Stimulated activated CD8-positive, alpha-beta memory T cell treated with anti-CD3 and anti-CD28 coated beads, Interleukin-15, amount 100 ng/mL, for 1 hour (primary cell): ENCODE results near the gene CAMK2D.

Experiments
- DNase-seq: peaks from one replicate; pipeline ENCODE4 v3.0.0-alpha.2; 2020; ENCODE audit warnings: low read depth

CAMK2D gene

DNA sequence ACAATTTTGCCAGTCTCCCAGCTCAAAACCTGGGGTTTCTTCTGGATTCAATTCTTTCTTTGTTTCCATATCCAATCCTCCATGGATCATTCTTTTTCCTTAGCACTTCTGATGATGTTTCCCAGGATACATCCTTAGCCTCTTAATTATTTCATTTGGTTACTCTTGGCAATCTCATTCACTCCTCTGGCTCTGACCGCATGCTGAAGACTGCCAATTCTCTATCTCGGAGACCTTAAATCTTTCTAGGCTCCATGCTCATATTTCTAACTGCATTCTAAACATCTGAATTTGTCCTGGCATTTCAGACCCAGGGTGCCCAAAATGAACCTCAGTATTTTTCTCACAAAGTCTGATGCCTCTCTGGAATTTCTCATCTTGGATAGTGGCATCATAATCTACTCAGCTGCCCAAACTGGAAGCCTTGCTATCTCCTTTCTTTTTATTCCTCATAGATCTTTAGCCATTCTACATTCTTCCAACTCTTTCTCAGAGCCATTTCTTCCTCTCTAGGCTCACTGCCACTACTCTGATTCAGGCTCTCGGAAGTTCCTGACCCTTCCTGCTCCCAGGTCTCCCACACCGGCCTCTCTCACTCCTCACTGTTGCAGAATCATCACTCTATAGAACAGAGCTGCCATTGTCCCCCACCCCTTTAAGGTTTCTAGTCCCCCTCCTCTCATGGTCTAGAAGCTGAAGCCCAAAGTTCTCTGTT lies 290.2 kb downstream of the CAMK2D start:
- no peak for DNase-seq

DNA sequence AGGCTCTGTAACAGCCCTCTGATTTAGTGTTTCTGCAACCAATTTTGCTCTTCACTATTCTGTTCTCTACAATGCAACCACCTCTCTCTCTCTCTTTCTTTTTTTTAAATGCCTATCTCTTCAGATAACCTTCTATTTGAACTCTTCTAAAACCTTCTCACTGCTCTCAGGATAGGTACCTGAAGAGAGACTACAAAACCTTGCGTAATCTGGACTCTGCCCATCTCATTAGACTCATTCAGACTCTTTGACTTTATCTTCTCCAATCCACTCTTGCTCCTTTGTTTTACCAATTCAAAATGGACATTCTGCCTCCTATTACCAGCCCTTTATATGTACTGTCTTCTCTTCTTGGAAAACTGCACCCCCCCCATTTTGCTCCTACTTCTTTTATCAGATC lies 291.6 kb downstream of the CAMK2D start:
- DNase-seq: no peak

DNA sequence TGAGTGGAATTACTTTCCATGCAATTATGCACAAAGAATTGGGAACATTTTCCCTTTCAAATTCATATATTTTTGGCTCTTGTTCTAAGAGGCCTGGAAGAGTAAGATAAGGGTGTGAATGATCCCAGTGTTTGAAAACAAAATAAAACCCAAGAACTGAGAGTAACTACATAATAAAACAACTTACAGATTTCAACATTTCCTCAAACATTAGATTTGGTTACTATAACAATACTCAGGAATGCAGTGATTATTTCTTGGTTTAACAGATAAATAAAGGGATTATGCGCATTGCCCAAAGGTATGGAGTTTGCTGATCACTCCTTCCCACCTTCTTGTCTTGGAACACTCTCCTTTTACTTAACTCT lies 292.5 kb downstream of the CAMK2D start:
- no peak for DNase-seq

DNA sequence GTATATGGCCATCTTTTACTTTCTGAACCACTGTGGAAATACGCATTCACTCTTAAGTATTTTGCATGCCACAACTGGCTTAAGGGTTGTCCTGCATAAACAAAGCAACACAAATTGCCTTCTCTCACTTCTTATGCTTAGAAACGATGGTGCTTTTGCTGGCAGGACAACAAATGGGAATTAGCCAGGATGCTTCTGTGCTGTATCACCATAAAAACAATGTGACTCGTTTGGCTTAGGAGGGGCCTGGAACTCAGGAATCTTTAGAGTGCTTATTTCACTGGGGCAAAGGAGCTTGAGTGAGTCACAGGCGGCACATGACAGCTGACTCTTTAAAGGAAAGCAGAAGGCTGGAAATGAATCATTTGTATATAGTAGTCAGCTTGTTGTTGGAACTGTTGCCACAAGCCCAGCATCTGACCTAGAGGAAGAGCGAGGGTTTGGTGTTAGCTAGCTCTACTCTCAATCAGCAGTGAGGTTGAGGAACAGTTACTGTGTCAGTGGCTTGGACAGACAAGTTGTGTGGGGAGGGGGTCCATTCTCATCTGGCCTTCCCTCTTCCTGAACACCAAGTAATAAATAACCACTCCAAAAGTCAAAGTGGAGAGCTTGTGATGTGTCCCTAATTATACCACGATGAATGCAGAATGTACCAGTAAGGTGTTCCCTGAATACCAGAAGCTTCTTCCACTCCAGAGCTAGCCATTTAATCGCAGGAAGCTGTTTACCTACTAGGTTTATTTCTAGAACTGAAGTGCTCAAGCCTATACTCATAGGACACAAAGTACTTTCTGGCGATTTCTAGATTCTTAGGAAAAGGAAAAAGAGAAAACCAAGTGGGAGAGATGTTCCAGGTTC lies 293.1 kb downstream of the CAMK2D start:
- DNase-seq: no peak

DNA sequence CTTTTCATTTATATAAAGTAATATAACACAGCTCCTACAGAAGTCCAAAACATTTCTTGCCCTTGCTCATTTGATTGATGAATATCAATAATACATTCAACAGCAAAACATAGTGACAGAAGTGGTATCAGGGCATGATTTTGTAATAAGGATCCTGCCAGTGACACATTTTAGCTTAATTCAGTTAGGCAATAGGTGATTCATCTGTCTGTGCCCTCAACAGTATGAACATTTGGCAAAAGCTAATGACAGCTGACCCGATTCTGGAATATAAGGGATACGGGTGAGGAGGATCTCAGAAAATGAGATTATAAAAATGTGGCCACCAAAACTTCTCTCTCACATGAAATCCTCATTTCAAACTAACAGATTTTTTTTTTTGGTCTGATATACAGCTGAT lies 294.0 kb downstream of the CAMK2D start:
- DNase-seq: no peak

DNA sequence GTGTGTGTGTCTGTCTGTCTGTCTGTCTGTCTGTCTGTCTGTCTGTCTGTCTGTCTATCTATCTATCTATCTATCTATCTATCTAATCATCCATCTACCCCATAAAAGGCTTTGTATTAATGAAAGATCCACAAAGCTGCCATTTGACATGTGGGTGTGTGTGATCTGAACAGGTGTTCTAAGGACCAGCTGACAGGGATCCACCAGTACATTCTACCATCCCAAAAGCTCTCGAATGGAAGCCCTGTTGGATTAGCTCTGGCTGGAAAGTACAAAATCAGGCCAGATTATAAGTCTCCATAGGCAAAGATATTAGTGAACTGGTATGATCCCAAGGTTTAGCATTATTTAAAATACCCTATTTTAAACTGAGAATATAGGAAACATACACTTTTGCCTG lies 299.3 kb downstream of the CAMK2D start:
- no peak for DNase-seq

DNA sequence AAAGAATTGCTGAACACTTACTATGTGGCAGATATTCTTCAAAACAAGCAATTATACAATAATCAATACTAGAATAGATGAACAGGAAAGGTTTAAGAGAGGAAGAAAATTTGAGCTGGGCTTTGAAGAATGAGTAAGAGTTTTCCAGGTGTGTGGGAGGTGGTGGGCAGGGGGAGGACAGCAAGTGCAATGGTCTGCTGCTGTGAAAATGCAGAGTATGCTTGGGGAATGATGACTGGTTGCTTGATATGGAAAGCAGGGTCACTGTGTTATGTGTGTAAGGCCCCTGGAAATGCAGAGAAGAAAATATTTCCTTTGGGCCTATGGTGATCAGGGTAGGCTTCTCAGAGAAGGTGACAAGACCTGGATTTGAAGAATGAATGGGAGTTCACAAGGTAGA lies 300.3 kb downstream of the CAMK2D start:
- DNase-seq: no peak

DNA sequence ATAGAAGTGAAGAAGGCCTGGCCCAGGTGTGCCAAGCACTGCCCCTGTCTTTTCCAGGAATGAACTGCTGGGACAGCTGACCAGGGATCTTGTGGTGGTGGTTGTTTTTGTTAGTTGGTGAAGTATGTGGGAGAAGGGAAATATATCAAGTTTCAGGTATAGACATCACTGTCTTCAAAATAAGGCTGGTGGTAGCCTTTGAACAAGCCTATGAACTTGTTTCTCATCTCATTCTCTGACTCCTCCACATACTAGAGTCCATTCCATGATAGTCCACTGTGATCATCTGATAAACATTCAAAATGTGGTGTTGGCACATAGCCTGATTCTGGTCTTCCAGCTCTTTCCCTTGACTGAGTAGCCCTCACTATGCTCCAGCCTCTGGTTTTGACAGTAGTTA lies 303.7 kb downstream of the CAMK2D start:
- no peak for DNase-seq

DNA sequence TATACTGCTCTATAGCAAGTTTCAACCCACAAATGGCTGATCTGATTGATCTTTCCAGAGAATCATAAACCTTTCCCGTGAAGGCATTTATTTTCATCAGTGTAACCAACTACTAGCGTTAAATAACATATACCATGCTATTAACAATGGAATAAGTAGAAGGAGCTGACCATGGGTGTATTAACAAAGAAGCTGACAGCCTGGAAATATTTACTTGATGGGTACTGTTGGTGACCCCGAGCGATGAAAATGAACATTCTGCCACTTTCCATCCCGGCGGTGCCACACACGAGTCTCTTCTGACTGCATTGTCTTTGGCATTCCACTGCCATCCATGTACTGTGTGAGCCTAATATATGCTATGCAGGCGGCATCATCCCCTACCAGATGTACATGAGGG lies 304.4 kb downstream of the CAMK2D start:
- DNase-seq: no peak

DNA sequence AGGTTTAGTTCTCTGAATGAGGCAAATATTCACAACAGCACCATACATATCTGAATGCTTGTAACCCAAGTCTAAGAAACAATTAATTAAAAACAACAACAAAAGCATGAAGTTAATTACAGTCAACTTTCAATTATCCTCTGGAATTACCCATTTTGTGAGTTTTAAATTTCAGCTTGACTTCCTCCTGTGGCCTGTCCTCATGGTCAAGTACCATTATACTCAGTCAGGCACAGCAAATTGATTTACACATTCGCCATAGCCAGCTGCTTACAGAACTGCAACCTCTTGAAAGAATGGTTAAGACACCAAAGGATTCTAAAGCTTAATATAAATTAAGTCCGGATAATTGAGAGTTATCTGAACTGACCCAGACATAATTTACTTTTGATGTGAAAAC lies 306.5 kb downstream of the CAMK2D start:
- no peak for DNase-seq

DNA sequence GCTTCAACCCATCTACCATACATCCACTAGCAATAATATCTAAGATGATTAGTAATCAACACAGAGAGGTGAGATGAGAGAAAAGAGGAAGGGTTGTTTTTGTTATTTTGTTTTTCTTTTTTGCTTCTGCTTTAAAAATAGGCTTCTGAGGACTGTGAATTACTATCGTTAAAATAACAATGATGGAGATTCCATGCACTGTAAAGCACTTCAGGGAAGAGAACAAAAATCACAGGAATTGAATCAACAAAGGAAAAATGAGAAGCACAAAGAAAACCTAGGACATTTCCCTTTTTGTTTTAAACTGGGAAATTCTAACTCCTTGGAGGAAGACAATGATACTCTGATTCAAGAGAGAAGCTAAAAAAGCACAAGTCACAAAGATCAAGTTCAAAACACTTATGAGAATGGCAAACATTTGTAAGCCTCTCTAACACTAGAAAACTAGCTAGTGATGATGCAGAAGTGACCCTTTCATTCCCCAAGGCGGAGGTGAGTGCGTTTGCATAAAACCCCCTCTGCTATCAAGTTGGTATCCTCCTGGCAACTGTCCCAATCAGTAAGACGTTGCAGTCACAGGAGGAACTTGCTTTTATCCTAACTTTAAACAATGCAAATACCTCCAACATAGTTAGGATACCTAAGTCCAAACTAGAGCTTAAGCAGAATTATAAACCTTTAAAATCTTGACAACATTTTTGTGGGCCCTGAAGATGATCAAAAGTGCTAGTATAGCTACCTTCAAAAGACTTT lies 308.5 kb downstream of the CAMK2D start:
- no peak for DNase-seq

DNA sequence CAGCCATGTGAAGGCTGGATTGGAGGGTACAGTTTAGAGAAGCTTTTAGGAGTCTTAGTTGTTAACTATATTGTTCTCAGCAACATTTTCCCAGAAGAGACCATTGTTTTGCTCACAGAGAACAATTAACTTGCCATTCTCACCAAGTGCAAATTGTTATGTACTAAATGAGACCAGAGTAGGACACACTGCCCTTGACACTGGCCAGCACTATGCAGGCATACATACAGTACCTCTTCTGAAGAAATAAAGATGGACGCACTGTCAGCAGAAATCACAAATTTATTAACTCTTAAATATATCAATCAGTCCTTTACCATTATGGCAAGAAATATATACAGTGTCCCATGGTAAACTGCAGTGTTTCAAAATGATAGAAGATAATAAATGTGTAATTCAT lies 309.4 kb downstream of the CAMK2D start:
- DNase-seq: no peak

DNA sequence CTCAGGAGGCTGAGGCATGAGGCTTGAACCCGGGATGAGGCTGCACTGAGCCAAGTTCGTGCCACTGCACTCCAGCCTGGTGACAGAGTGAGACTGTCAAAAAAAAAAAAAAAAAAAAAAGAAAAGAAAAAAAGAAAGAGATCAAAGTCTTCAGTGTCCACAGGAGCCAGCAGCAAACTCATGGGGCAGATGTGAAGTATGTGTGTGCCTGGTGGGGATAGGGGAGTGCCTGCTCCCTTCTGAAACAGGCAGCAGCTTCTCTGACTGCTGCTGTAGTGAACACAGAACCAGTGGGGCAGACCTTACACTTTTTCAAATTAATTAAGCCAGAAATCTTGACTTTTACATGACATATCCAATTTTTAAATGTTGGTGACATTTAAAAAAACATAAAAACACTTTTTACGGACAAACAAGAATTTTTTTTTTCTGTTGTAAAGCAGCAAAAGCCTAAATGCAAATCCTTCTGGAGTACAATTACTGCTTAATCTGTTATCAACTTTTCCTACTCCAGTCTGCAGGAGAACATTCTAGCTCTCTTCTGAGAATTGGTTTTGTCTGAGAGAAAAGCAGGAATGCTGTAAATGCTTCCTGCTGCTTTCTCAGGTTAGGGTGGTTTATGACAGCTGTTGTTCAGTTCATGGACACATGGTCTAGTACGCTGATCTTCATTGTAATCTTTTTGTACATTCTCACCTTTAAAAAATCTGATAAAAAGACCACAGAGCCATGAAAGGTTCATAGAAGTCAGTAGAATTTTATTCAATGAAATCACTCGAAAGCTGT lies 311.1 kb downstream of the CAMK2D start:
- no peak for DNase-seq

DNA sequence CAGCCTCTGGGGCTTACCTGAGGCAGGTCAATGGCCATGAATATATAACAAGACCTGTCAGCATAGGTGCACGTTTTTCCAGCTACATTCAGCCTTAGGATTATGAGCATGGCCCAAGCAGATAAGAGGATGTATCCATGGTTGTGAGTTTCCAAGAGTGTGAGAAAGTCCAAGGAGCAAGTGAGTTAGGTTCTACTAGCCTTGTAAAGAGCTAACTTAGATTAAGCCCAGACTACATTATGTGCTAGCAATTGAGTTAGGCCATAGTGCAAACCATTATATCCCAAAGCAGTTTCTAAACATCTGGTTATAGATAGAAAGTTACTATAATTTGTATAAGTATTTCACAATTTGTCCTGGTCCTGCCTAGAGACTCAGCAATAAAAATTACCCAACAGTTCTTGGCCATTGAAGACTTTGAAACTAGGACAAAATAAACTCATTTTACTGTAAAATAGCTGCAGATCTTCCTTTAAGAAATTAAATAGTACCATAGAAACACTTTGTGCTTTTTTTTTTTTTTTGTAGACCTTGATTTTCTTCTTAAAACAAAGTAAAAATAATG lies 312.0 kb downstream of the CAMK2D start:
- no peak for DNase-seq

DNA sequence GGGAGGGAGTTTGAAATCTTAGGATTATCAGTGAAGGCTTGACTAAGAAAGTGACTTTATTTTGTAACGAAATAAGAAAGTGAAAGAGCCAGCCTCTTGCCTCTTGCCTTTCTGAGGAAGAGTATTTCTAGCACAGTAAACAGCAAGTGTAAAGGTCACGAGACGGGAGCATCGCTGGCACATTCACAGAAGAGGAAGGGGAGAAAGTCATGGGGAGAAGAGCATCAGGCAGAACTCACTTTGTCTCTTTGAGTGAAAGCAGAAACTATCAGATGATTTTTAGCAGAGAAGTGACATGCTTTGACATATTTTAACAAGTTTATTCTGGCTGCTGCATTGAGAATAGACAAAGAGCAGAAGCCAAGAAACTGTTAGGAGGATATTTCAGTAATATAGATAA lies 313.8 kb downstream of the CAMK2D start:
- no peak for DNase-seq

DNA sequence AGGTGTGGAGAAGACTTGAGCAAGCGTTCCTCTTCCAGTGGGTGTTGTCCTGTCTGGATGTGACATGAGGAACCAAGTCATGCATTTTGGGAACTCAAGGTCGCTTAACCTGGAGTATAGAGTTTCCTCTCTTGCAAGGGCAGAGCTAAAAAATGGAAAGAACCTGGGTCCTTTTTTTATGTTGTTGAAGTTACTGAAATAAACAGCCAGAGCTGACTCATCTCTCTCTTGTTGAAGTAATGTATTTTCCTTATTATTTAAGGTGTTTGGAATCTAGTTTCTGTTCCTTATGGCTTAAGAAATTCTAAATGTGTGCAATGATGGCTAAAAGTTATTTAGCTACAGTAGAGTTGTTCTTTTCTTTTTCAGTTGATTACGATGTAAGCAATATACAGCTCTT lies 314.5 kb downstream of the CAMK2D start:
- DNase-seq: no peak

DNA sequence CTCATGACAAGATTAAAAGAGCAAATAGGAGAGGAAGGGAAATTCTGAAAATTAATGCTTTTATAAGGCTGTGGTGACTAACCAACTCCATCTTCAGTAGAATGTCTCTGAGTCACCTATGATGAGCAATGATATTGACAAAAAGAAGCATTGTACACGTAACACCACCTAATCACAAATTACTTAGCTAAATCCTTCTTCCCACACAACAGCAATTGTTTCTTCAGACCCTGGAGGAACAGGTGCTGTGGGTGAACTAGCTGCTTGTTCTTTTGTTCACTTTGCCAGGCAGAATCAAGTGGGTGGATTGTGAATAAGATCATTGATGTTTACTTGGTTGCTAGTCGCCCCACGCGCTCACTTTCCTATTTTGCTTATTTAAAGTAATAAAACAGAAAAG lies 315.5 kb downstream of the CAMK2D start:
- no peak for DNase-seq

DNA sequence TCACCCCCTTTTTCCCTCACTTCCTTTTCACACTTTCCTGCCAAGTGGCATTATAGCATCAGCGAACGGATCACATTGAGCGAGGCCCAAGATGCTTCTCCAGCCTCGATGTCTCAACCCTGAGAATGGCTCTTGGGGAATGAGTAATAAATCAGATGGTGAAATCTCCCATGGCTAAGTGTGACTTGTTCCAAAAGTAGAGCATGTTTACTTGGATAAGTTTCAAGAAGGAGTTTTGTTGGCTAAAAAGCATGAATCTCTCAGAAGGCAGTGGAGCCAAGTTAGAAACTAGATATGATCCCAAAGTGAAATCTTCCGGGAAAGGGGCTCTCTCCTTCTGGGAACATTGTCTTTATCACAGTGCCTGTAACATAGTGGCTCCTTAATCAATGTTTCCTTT lies 316.3 kb downstream of the CAMK2D start:
- DNase-seq: no peak

DNA sequence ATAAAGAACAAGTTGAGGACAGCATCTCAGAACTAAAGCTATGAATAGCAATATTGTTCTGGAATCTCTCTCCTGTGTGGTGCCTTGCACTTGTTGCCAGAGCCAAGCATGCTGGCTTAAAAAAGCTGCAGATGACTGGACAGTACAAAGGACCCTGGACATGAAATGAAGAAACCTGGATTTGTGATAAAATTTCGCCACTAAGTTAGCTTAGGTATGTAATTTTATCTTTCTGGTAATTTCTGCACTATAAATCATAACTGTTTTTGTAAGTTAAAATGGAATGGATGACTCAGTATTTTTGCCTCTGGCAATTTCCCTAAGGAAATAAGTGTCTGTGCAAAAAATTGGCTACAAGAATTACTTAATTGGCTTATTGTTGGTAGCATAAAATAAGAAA lies 317.2 kb downstream of the CAMK2D start:
- DNase-seq: no peak

DNA sequence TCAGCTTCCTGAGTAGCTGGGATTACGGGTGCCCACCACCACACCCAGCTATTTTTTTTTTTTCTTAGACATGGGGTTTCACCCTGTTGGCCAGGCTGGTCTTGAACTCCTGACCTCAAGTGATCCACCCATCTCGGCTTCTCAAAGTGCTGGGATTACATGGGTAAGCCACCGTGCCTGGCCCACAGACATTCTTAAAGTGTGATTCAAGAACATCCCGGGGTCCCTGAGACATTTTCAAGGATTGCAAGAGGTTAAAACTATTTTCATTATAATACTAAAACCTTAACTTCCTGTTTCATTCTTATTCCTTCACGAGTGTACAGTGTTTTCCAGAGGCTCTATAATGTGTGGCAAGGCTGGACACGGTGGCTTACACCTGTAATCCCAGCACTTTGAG lies 318.7 kb downstream of the CAMK2D start:
- DNase-seq: no peak

DNA sequence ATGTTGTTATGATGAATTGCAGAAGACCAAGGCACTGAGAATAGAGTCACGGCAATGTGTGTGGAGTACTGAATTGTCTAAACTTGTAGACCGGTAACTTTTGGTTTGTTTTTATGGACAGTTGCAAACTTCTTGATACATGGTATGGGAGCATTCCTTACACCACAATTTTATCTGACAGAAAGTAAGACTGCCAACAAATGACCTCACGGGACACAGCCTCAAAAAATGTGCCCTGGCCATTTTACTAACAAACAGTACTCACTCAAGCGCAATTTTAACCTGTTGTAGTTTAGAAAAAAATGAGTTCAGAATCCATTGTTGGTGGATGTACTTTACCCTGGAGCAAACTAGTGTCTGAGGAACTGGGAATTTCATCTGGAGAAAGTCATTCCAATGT lies 321.2 kb downstream of the CAMK2D start:
- DNase-seq: no peak

DNA sequence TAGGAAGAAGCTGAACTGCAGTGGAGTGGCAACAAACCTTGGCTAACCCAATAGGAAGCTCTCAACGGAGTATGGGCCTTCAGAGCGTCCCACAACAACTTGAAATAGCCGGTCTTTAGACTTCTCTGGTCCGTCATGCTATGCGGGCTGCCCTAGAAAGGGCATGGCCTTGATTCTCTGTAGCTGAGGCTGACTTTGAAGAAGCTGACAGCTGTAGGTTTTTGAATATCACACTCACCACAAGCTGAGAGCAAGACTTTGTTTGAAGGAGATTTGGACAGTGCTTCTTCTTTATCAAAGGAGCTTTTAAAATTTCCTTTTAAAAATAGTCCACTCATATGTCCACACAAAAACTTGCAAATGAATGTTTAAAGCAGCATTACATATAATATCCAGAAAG lies 322.9 kb downstream of the CAMK2D start:
- DNase-seq: no peak
